Right lobe of liver (tissue), 6 donors: ENCODE results near the gene ADGRG3. TPM values are rescaled to one million over a fixed set of nuclear protein-coding genes. Genes with fewer than 3 reads are reported as not detected.
A peak's percentile ranks its signal among the peaks of the same experiment; 100 is the strongest.

Source experiments
- ATAC-seq, 4 donors: fragments of 200-7000 bp; cut with Tn5 transposase; one replicate each; pipeline ENCODE4 v1.9.1; 2020; ENCODE audit warnings: mild to moderate bottlenecking in 4 of 4, moderate library complexity in 4 of 4
- DNase-seq, 3 donors: peaks; one replicate each; pipeline ENCODE4 v3.0.0-alpha.2; 2020
- H3K27ac ChIP-seq, 3 donors: fragments of 200-600 bp; one replicate each; pipeline ENCODE4 v1.8.0; 2022
- H3K27me3 ChIP-seq, 2 donors: fragments of 200-600 bp; one replicate each; pipeline ENCODE4 v1.8.0; 2022
- H3K36me3 ChIP-seq, 4 donors: fragments of 200-600 bp; sonication (generic) in 1 of 4; one replicate each; pipeline versions ENCODE4 v1.5.1 to v1.8.0; 2017 to 2022; ENCODE audit warnings: control low read depth in 1 of 4
- H3K4me1 ChIP-seq, 4 donors: fragments of 200-600 bp; sonication (generic) in 1 of 4; one replicate each; pipeline versions ENCODE4 v1.5.1 to v1.8.0; 2017 to 2022; ENCODE audit warnings: control low read depth in 1 of 4
- H3K4me3 ChIP-seq, 3 donors: fragments of 200-600 bp; one replicate each; pipeline ENCODE4 v1.8.0; 2022
- H3K9me3 ChIP-seq, 4 donors: fragments of 200-600 bp; sonication (generic) in 1 of 4; one replicate each; pipeline versions ENCODE4 v1.5.1 to v1.8.0; 2017 to 2022; ENCODE audit warnings: control low read depth in 1 of 4
- POLR2A ChIP-seq: fragments of 450-650 bp; IDR thresholded peaks from one replicate; pipeline ENCODE4 v1.6.1; 2017; ENCODE audit warnings: antibody characterized with exemption, mild to moderate bottlenecking
- WGBS: methylation state at CpG from one replicate; pipeline ENCODE4 v1.1.6; 2018; ENCODE audit warnings: low coverage, low lambda C conversion rate; ENCODE audit not compliant: insufficient coverage; ENCODE audit errors: missing lambda C conversion rate; 5-methylcytosine and 5-hydroxymethylcytosine counted together
- intact Hi-C, 2 donors: fragments of 100-400 bp; cut with DNase I; formaldehyde crosslinking; loops; one replicate each; pipeline versions ENCODE4 v1.11.2 to v1.14.1; 2022
- total RNA-seq, 6 experiments: library from RNA; depleted of rRNA in 2 of 6; stranded (reverse); fragments of >200 nt in 2 of 6; fragmentation: NEBNext Ultra II Directional in 3 of 6; extraction: Animal tissue kit (Norgen Biotek cat#: 25700) in 3 of 6; gene quantifications; one replicate each; pipeline versions ENCODE4 v1.1.0 to v1.2.4, GENCODE V29; 2016 to 2023
- TF ChIP-seq, protein P1 (sequence below), 4 donors: fragments of 200-600 bp in 3 of 4; fragments of 450-650 bp in 1 of 4; IDR thresholded peaks; one replicate each; pipeline versions ENCODE4 v1.5.1 to v1.8.0; 2016 to 2022; ENCODE audit warnings: antibody characterized with exemption in 4 of 4, mild to moderate bottlenecking in 2 of 4
- donor health status: DM: no; HTN: yes; CAD: no.
- donor health status: DM: no; HTN: no; CAD: no.
- donor health status: DM: no; HTN: no; CAD: no.
- donor health status: DM: no; HTN: yes; CAD: no.
- donor health status: DM: no; HTN: yes; CAD: no.

ADGRG3 gene
- total RNA-seq, 6 experiments from 2014 or later: 0.37 to 1.6 (median 0.83) TPM

DNA sequence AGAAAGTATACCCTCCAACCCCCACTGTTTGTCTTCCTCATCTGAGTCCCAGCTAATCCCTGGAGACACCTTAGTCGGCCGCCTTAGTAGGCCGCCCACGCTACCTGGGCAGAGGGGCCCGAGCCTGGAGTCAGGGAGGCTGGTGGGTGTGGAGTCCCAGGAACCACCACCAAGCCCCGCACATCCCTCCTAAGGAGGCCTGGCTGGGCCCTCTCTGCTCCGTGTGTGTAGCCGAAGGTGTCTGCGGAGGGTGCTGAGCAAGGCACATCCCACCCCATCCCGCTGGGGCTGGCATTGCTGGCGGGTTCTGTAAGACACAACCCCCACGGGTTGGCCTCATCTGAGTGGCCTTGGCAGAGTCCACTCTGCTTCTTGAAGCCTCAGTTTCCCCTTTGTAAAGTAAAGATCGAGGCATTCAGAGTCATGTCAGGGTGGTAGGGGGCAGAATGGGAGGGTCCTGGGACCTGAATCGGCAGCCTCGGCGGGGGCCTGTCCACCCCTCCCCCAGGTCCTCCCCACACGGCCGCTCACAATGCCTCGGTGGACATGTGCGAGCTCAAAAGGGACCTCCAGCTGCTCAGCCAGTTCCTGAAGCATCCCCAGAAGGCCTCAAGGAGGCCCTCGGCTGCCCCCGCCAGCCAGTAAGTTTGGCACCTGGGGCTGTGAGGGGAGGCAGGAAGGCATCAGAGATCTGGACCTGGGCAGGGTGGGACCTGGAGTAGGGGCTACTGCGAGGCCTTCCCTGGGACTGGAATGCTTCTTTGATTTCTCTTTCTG, 15.2 kb upstream of the ADGRG3 start:
- H3K27ac ChIP-seq: no peak overlapping the region
- DNase-seq (no peak), ATAC-seq (no peak)
- H3K4me3 ChIP-seq: no peak overlapping the region
- 80% methylated on average over 1 of the region's 23 CpGs for WGBS
- no peaks in the 10 kb centered on the region for H3K27me3 ChIP-seq
- H3K4me1 ChIP-seq: no peaks in the 10 kb centered on the region
- no peaks in the 10 kb centered on the region for H3K36me3 ChIP-seq
- intact Hi-C loops: loop anchor here (5.0 kb wide), 2 partner anchors 69 to 74 kb away; no protein-coding TSS in a partner anchor
- TF ChIP-seq, protein P1, sequence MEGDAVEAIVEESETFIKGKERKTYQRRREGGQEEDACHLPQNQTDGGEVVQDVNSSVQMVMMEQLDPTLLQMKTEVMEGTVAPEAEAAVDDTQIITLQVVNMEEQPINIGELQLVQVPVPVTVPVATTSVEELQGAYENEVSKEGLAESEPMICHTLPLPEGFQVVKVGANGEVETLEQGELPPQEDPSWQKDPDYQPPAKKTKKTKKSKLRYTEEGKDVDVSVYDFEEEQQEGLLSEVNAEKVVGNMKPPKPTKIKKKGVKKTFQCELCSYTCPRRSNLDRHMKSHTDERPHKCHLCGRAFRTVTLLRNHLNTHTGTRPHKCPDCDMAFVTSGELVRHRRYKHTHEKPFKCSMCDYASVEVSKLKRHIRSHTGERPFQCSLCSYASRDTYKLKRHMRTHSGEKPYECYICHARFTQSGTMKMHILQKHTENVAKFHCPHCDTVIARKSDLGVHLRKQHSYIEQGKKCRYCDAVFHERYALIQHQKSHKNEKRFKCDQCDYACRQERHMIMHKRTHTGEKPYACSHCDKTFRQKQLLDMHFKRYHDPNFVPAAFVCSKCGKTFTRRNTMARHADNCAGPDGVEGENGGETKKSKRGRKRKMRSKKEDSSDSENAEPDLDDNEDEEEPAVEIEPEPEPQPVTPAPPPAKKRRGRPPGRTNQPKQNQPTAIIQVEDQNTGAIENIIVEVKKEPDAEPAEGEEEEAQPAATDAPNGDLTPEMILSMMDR (IDR thresholded peaks at IDR 0.05): no peak
- TF ChIP-seq POLR2A: no peak
- no peaks in the 10 kb centered on the region for H3K9me3 ChIP-seq

DNA sequence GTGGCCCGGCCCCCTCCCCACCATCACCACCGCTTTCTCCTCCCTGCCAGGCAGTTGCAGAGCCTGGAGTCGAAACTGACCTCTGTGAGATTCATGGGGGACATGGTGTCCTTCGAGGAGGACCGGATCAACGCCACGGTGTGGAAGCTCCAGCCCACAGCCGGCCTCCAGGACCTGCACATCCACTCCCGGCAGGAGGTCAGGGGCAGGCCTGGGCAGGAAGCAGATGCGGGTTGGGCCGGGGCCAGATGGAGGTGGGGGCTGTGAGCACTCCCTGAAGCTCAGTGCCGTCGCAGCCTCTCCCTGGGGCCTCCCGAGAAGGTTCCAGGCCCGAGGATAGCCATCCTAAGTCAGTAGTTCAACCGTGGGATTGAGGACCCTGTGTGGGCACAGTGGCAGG, 14.2 kb upstream of the ADGRG3 start:
- H3K27ac ChIP-seq: no peak overlapping the region
- no peaks in the 10 kb centered on the region for H3K9me3 ChIP-seq
- intact Hi-C loops: loop anchor here (5.0 kb wide), 2 partner anchors 68 to 73 kb away; no protein-coding TSS in a partner anchor
- no peaks in the 10 kb centered on the region for H3K27me3 ChIP-seq
- H3K36me3 ChIP-seq: no peaks in the 10 kb centered on the region
- WGBS: 69% methylated on average over 9 of the region's 16 CpGs
- no peak overlapping the region for H3K4me3 ChIP-seq
- DNase-seq: peak in 1 of 3 donors; percentile 55
- H3K4me1 ChIP-seq: no peaks in the 10 kb centered on the region
- ATAC-seq: peak; percentile 16 to 49 (median 35)
- TF ChIP-seq POLR2A: no peak
- TF ChIP-seq, protein P1 (IDR thresholded peaks at IDR 0.05): no peak

DNA sequence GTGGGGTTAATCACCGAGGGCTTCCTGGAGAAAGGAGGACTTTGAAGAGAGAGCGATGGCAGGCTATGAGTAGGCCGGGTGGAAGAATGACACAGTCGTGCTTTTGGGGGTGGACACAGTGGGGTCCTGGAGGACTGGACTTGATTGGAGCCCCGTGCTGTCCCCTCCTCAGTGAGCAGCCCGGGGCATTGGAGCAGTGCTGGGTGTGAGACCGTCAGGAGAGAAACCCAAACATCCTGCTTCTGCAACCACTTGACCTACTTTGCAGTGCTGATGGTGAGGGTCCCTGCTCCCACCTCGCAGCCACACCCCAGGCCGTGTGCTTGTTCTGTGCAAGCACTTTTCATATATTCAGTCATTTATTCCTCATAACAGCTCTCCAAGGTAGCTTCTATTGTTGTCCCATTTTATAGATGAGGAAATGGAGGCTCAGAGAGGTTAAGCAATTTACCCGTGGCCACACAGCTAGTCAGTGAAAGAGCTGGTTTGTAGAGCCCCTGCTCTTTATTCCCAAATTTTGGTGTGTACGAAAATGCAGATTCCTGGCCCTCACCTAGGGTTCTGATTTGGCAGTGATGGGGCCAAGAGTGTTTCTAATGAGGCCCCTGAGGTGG, 11.7 kb upstream of the ADGRG3 start:
- Histone ChIP-seq H3K4me1 (no peaks in the 10 kb centered on the region), H3K27ac (no peak overlapping the region), H3K36me3 (no peaks in the 10 kb centered on the region), H3K27me3 (no peaks in the 10 kb centered on the region), H3K4me3 (no peak overlapping the region), H3K9me3 (no peaks in the 10 kb centered on the region)
- DNase-seq (no peak), ATAC-seq (no peak)
- TF ChIP-seq POLR2A: no peak
- TF ChIP-seq, protein P1 (IDR thresholded peaks at IDR 0.05): no peak
- intact Hi-C loops: no loop called here
- WGBS: 63% methylated on average over 4 of the region's 11 CpGs

DNA sequence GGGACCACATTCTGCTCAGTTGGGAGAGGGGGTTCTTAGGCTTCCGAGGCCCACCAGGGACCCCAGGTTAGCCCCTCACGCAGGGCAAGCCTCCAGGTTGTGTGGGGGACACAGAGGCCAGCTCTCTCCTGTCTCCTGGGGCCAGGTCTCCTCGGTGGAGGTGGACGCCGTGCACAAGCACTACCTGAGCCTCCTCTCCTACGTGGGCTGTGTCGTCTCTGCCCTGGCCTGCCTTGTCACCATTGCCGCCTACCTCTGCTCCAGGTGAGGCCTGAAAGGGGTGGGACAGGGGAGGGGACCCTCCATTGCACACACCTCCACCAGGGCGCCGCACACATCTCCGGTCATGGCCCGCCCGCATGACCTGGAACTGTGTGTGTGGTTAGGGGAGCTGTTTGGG, 10.9 kb upstream of the ADGRG3 start:
- no peaks in the 10 kb centered on the region for H3K36me3 ChIP-seq
- intact Hi-C loops: no loop called here
- no peaks in the 10 kb centered on the region for H3K27me3 ChIP-seq
- no peak overlapping the region for H3K4me3 ChIP-seq
- ATAC-seq (no peak), DNase-seq (no peak)
- TF ChIP-seq, protein P1 (IDR thresholded peaks at IDR 0.05): no peak
- no peak for TF ChIP-seq POLR2A
- WGBS: 93% methylated on average over 3 of the region's 13 CpGs
- H3K27ac ChIP-seq: no peak overlapping the region
- H3K9me3 ChIP-seq: no peaks in the 10 kb centered on the region
- H3K4me1 ChIP-seq: no peaks in the 10 kb centered on the region
